Measurements from ENCODE around the gene SCNN1B. TPM values are rescaled to one million over a fixed set of nuclear protein-coding genes. Genes with fewer than 3 reads are reported as not detected.

SCNN1B gene
- total and polyA plus RNA-seq, 2 of the 13 experiments (the other 11 are each of a cell fraction or from before 2014, with no cell fraction given), result not detected

DNA sequence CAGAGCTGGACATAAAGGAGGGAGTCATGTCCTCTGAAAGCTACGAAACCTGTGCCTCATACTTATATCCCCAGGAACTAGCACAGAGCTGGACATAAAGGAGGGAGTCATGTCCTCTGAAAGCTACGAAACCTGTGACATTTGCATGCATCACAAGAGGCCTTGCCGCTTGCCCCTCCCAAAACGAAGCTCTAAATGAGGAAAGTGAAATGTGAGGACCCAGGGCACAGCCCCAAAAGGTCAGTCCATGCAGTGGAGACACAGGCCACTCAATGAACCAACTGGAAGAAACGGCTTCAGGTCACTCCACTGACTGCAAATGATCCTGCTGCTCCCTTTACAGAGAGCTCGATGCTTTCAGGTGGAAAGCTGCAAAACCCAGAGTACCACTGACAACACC is 112.6 kb downstream of the SCNN1B start:
- Histone ChIP-seq H3K27ac (ENCODE audit: extremely low read length, insufficient read depth, low read length) (no peak overlapping the region), H3K79me2 (ENCODE audit: insufficient read depth, low read length) (no peaks in the 10 kb centered on the region), H3K4me3 (replicated peaks in 1 of 3; ENCODE audit: insufficient read depth in 1 of 3, low read depth in 2 of 3, low read length in 3 of 3) (no peak overlapping the region), H3K9ac (ENCODE audit: insufficient read depth, low read depth, low read length) (no peak overlapping the region), H3K27me3 (ENCODE audit: control insufficient read depth in 1 of 2, insufficient read depth in 2 of 2, low read length in 2 of 2) (no peaks in the 10 kb centered on the region), H3K36me3 (replicated peaks in 1 of 2; ENCODE audit: control insufficient read depth in 1 of 2, insufficient read depth in 2 of 2, low read length in 2 of 2) (peaks cover 18 to 49% of the 10 kb centered on the region in 2 experiments; a peak in 4 of 5 replicates), H4K20me1 (ENCODE audit: insufficient read depth, low read length) (no peaks in the 10 kb centered on the region), H2AFZ (ENCODE audit: low read length) (no peak overlapping the region), H3K9me3 (ENCODE audit: low read length) (no peaks in the 10 kb centered on the region), H3K4me1 (ENCODE audit: insufficient read depth, low read length) (peaks cover 9% of the 10 kb centered on the region), H3K4me2 (ENCODE audit: low read depth, low read length) (no peak overlapping the region)
- ATAC-seq (no peak), FAIRE-seq (no peak), DNase-seq (ENCODE audit: low spot score) (no peak)
- in situ Hi-C loops (cut with HindIII; ENCODE audit: extremely low pct_ligation_motif_present, low pct_unique_long_range_greater_than_20kb), result no loop called here
- ChIA-PET CTCF (ENCODE audit: low intra/inter-chr PET ratio, low total read pairs) (no interaction called here), POLR2A (no interaction called here)
- intact Hi-C loops (cut with micrococcal nuclease; ENCODE audit: unreplicated experiment), result no loop called here
- WGBS (ENCODE audit: low lambda C conversion rate), result 98% methylated on average over 6 of the region's 6 CpGs
- no TSS peak for BruUV-seq (replicated peaks)
- TF ChIP-seq AGO1 (IDR thresholded peaks at IDR 0.05; ENCODE audit: low read depth, low read length, poor library complexity, severe bottlenecking) (no peak), ZNF839 (CRISPR knock-in tag; IDR thresholded peaks at IDR 0.05; ENCODE audit: borderline replicate concordance) (no peak), ZBTB4 (CRISPR knock-in tag; IDR thresholded peaks at IDR 0.05; ENCODE audit: borderline replicate concordance) (no peak), ZNF510 (CRISPR knock-in tag; IDR thresholded peaks at IDR 0.05; ENCODE audit: low read depth) (no peak), MEIS1 (CRISPR knock-in tag; IDR thresholded peaks at IDR 0.05; ENCODE audit: borderline replicate concordance) (no peak), ETV6 (CRISPR knock-in tag; conservative IDR thresholded peaks at IDR 0.05) (no peak), ZNF124 (CRISPR knock-in tag; IDR thresholded peaks at IDR 0.05) (no peak), ATF1 (CRISPR knock-in tag; IDR thresholded peaks at IDR 0.05) (no peak), SETDB1 (CRISPR knock-in tag; IDR thresholded peaks at IDR 0.05; ENCODE audit: borderline replicate concordance) (no peak), THYN1 (CRISPR knock-in tag; IDR thresholded peaks at IDR 0.05; ENCODE audit: borderline replicate concordance, low read depth) (no peak), RFX5 (IDR thresholded peaks at IDR 0.05; ENCODE audit: low read depth, low read length) (no peak), CBFB (CRISPR knock-in tag; IDR thresholded peaks at IDR 0.05) (no peak), NFKB2 (CRISPR knock-in tag; IDR thresholded peaks at IDR 0.05; ENCODE audit: borderline replicate concordance) (no peak), SMC3 (IDR thresholded peaks at IDR 0.05; ENCODE audit: low read length) (no peak), ZNF670 (CRISPR knock-in tag; IDR thresholded peaks at IDR 0.05; ENCODE audit: borderline replicate concordance) (no peak)
- TF ChIP-seq, protein P1, sequence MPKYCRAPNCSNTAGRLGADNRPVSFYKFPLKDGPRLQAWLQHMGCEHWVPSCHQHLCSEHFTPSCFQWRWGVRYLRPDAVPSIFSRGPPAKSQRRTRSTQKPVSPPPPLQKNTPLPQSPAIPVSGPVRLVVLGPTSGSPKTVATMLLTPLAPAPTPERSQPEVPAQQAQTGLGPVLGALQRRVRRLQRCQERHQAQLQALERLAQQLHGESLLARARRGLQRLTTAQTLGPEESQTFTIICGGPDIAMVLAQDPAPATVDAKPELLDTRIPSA (CRISPR knock-in tag; IDR thresholded peaks at IDR 0.05; ENCODE audit: borderline replicate concordance), result no peak
- TF ChIP-seq, protein P2, sequence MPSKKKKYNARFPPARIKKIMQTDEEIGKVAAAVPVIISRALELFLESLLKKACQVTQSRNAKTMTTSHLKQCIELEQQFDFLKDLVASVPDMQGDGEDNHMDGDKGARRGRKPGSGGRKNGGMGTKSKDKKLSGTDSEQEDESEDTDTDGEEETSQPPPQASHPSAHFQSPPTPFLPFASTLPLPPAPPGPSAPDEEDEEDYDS (CRISPR knock-in tag; IDR thresholded peaks at IDR 0.05), result no peak
- TF ChIP-seq, protein P3, sequence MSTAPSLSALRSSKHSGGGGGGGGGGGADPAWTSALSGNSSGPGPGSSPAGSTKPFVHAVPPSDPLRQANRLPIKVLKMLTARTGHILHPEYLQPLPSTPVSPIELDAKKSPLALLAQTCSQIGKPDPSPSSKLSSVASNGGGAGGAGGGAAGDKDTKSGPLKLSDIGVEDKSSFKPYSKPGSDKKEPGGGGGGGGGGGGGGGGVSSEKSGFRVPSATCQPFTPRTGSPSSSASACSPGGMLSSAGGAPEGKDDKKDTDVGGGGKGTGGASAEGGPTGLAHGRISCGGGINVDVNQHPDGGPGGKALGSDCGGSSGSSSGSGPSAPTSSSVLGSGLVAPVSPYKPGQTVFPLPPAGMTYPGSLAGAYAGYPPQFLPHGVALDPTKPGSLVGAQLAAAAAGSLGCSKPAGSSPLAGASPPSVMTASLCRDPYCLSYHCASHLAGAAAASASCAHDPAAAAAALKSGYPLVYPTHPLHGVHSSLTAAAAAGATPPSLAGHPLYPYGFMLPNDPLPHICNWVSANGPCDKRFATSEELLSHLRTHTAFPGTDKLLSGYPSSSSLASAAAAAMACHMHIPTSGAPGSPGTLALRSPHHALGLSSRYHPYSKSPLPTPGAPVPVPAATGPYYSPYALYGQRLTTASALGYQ (CRISPR knock-in tag; IDR thresholded peaks at IDR 0.05), result no peak
- TF ChIP-seq, protein P4, sequence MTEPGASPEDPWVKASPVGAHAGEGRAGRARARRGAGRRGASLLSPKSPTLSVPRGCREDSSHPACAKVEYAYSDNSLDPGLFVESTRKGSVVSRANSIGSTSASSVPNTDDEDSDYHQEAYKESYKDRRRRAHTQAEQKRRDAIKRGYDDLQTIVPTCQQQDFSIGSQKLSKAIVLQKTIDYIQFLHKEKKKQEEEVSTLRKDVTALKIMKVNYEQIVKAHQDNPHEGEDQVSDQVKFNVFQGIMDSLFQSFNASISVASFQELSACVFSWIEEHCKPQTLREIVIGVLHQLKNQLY (CRISPR knock-in tag; IDR thresholded peaks at IDR 0.05), result no peak

Data from HepG2 (cell line).